Calu3 (cell line): Measurements from ENCODE around the gene RNASEH2C. TPM values are rescaled to one million over a fixed set of nuclear protein-coding genes. Genes with fewer than 3 reads are reported as not detected.

Experiments
- BruUV-seq: library from RNA; stranded (reverse); fragments of 400-500 nt; replicated peaks from 2 replicates; lab custom pipeline; 2021; lab: Mats Ljungman, UMichigan
- CTCF ChIA-PET: fragments of 300-600 bp; sonication (Branson Sonifier 250); formaldehyde crosslinking; loops from one replicate; lab custom pipeline; 2022; ENCODE audit warnings: antibody characterized with exemption; lab: Charles Lee
- DNase-seq: peaks from one replicate; pipeline ENCODE4 v3.0.0; 2022
- H3K27ac Mint-ChIP-seq: one replicate; pipeline ENCODE4 v1.8.0; 2022; ENCODE audit warnings: mixed read lengths; ENCODE audit not compliant: unreplicated experiment
- H3K27me3 Mint-ChIP-seq: one replicate; pipeline ENCODE4 v1.8.0; 2022; ENCODE audit warnings: mixed read lengths; ENCODE audit not compliant: unreplicated experiment
- H3K36me3 Mint-ChIP-seq: one replicate; pipeline ENCODE4 v1.8.0; 2022; ENCODE audit warnings: mild to moderate bottlenecking, moderate library complexity, mixed read lengths; ENCODE audit not compliant: insufficient read depth, unreplicated experiment
- H3K4me1 Mint-ChIP-seq: one replicate; pipeline ENCODE4 v1.8.0; 2022; ENCODE audit warnings: mild to moderate bottlenecking, low read depth, mixed read lengths; ENCODE audit not compliant: unreplicated experiment
- H3K4me3 Mint-ChIP-seq: one replicate; pipeline ENCODE4 v1.8.0; 2022; ENCODE audit warnings: mild to moderate bottlenecking, low read depth, moderate library complexity, mixed read lengths; ENCODE audit not compliant: unreplicated experiment
- H3K9me3 Mint-ChIP-seq: one replicate; pipeline ENCODE4 v1.8.0; 2022; ENCODE audit warnings: low read depth, mixed read lengths; ENCODE audit not compliant: unreplicated experiment
- intact Hi-C: fragments of 100-400 bp; cut with micrococcal nuclease; formaldehyde crosslinking; loops from one replicate; pipeline ENCODE4 v1.10.0; 2022; ENCODE audit not compliant: unreplicated experiment
- total RNA-seq: library from RNA; stranded (reverse); gene quantifications from 2 replicates; pipeline ENCODE4 v1.2.3, GENCODE V29; 2022
- TF ChIP-seq, protein P1 (sequence below): fragments of 200-600 bp; IDR thresholded peaks from one replicate; pipeline ENCODE4 v1.8.0; 2022; ENCODE audit warnings: antibody characterized with exemption; ENCODE audit not compliant: unreplicated experiment

The RNASEH2C gene
- total RNA-seq, 1 experiment from 2014 or later: 28.2 TPM

DNA sequence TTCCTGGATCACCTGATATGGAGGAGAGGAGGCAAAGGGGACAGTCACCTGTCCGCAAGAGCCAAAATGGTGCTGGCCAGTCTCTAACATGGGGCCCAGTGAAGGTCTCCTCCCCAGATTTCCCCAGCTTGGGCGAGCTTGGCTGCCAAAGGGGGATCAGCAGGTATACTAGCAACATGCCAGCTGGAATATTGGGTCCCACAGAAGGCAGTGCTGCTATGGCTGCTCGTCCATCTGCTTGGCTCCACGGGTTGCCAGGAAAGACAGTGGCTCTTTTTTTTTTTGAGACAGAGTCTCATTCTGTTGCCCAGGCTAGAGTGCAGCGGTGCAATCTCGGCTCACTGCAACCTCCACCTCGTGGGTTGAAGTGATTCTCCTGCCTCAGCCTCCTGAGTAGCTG is 21.3 kb downstream of the RNASEH2C start:
- TF ChIP-seq, protein P1, sequence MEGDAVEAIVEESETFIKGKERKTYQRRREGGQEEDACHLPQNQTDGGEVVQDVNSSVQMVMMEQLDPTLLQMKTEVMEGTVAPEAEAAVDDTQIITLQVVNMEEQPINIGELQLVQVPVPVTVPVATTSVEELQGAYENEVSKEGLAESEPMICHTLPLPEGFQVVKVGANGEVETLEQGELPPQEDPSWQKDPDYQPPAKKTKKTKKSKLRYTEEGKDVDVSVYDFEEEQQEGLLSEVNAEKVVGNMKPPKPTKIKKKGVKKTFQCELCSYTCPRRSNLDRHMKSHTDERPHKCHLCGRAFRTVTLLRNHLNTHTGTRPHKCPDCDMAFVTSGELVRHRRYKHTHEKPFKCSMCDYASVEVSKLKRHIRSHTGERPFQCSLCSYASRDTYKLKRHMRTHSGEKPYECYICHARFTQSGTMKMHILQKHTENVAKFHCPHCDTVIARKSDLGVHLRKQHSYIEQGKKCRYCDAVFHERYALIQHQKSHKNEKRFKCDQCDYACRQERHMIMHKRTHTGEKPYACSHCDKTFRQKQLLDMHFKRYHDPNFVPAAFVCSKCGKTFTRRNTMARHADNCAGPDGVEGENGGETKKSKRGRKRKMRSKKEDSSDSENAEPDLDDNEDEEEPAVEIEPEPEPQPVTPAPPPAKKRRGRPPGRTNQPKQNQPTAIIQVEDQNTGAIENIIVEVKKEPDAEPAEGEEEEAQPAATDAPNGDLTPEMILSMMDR: no peak
- H3K4me1 Mint-ChIP-seq: peaks cover 13% of the 10 kb centered on the region
- H3K9me3 Mint-ChIP-seq: no peaks in the 10 kb centered on the region
- intact Hi-C loops: no loop called here
- no TSS peak for BruUV-seq
- H3K4me3 Mint-ChIP-seq: no peak overlapping the region
- no peak overlapping the region for H3K27ac Mint-ChIP-seq
- CTCF ChIA-PET: no interaction called here
- no peaks in the 10 kb centered on the region for H3K36me3 Mint-ChIP-seq
- peaks cover 33% of the 10 kb centered on the region for H3K27me3 Mint-ChIP-seq
- no peak for DNase-seq

GRCh38 chr11:65698205-65698604 is 22.4 kb downstream of the RNASEH2C start:
- H3K4me1 Mint-ChIP-seq: peaks cover 17% of the 10 kb centered on the region
- no peak for DNase-seq
- intact Hi-C loops: no loop called here
- BruUV-seq: no TSS peak
- H3K27me3 Mint-ChIP-seq: peaks cover 33% of the 10 kb centered on the region
- no peaks in the 10 kb centered on the region for H3K36me3 Mint-ChIP-seq
- no peak overlapping the region for H3K27ac Mint-ChIP-seq
- no peak overlapping the region for H3K4me3 Mint-ChIP-seq
- H3K9me3 Mint-ChIP-seq: no peaks in the 10 kb centered on the region
- CTCF ChIA-PET: interaction anchor here (0.7 kb wide), 1 partner anchor 41 kb away, joined by 3 read pairs; no protein-coding TSS in a partner anchor
- TF ChIP-seq, protein P1: no peak

DNA sequence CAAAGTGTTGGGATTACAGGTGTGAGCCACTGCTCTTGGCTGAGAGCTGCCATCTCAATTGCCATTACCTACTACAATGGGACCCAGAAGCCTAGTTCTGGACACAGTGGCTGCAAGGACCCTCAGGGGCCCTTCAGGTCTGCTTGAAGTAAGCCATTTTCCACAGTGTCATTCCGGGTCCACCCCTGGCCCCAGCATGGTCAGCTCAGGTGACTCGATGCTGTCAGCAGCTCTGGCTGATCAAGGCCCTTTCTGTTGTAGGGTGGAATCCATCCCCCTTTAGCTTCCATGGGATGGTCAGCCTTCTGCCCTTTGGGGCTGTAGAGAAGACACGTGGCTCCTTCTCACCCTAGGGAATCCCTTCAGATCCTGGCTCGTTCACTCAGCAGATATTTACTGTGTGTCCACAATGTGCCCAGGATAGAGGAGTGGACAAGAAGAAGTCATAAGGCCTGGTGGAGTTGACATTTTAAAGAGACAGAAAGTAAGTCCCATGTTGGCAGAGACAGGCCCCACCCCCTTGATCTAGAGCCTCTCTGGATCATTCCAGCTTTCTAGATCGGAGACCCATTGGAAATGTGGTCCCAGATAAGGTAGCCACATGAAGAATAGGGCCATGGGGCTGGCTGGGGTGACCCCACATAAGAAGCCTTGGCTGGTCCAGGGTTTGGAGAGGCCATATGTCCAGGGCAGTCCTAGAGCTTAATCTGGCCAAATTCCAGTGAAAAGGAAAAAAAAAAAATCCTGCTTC is 23.6 kb downstream of the RNASEH2C start:
- no peak for DNase-seq
- CTCF ChIA-PET: interaction anchor here (0.6 to 0.7 kb wide), 2 partner anchors 103 to 586 kb away, joined by 4 to 6 read pairs; no protein-coding TSS in a partner anchor
- BruUV-seq: no TSS peak
- TF ChIP-seq, protein P1: no peak
- H3K36me3 Mint-ChIP-seq: no peaks in the 10 kb centered on the region
- H3K4me1 Mint-ChIP-seq: peaks cover 17% of the 10 kb centered on the region
- H3K9me3 Mint-ChIP-seq: no peaks in the 10 kb centered on the region
- H3K4me3 Mint-ChIP-seq: no peak overlapping the region
- H3K27ac Mint-ChIP-seq: no peak overlapping the region
- intact Hi-C loops: no loop called here
- peaks cover 33% of the 10 kb centered on the region for H3K27me3 Mint-ChIP-seq

GRCh38 chr11:65695459-65696241 is 24.9 kb downstream of the RNASEH2C start:
- Mint-ChIP-seq H3K4me1 (peaks cover 17% of the 10 kb centered on the region), H3K27ac (no peak overlapping the region), H3K36me3 (no peaks in the 10 kb centered on the region), H3K27me3 (peaks cover 31% of the 10 kb centered on the region), H3K9me3 (no peaks in the 10 kb centered on the region), H3K4me3 (no peak overlapping the region)
- TF ChIP-seq, protein P1: no peak
- peak; percentile 81 for DNase-seq
- intact Hi-C loops: no loop called here
- CTCF ChIA-PET: no interaction called here
- no TSS peak for BruUV-seq
